ENCODE results near the gene MCF2L.
A peak's percentile ranks its signal among the peaks of the same experiment; 100 is the strongest.

MCF2L gene

DNA sequence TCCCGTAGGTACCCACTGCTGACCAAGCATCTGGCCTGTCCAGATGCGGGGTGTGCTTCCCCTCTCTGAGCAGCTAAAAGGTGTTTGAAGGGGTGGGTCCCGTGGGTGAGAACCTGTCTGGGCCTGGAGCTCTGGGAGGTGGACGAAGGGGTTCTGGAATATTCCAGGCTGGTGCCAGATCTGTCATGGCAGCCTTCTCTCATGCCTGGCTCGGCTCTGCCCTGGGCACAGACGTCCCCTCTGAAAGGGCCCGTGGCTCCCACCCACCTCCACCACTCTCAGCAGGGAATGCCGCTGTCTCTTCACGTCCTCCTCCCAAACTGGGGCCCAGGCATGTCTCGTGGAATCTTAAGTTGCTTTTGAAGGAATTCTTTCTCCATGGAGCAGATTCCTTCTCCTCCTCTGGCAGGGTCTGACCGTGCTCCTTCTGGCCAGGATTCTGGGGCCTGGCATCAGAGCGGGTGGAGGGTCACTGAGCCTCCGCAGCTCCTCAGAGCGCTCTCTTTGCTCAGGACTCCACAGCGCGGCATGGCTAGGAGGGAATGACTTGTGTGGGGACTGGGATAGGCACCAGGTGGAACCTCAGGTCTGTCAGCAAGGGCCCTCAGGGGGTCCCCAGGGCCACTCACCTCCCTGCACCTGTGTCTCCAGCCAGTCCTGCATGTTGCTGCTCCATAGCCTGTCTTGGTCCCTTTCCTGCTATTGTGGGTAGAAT, 5.9 kb upstream of the MCF2L start:
- DNase-seq (ENCODE audit: low read depth): no peak

DNA sequence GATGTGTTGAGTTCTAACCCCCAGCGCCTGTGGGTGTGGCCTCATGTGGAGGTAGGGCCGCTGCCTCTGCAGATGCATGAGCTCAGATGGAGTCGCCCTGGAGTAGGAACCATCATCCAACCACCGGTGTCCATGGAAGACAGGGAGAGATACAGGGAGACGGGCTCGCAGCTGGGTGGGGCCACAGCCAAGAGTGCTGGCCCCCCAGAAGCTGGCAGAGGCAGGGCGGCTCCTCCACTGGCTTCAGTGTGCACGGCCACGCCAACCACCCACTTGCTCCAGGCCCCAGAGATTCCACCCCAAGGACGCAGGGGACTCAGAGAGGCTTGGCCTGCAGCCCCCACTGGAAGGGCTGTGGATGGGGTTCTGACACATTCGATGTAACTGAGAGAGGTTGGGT, 5.4 kb upstream of the MCF2L start:
- no peak for DNase-seq (ENCODE audit: low read depth)

GRCh38 chr13:112964971-112965492, 4.0 kb upstream of the MCF2L start:
- DNase-seq (ENCODE audit: low read depth): no peak

DNA sequence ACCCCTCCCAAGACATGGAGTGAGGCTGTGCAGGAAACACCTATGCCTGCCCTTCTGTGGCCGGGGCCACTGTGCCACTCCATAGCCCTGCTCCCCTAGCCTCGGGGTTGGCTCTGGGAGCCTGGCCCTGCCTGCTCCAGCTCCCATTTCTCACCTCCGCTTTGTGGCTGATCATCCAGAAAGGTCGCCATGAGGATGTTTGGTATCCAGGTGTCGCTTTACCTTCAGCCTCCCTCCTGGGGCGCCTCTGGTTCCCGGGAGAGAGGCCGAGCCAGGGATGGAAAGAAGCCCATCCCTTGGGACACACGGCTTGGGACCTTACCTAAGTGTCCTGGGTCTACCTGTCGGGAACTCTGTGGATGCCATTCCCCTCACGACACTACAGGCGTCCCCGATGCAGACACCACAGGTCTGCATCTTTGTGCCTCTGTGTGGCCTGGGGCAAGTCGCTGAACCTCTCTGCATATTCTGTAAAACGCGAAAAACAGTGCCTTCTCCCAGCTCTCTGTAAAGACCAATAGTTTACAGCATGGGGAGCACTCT, 3.4 kb upstream of the MCF2L start:
- DNase-seq (ENCODE audit: low read depth): no peak

- no peak for DNase-seq (ENCODE audit: low read depth)
Measured at GRCh38 chr13:112966776-112967175, 2.2 kb upstream of the MCF2L start.

- DNase-seq (ENCODE audit: low read depth): no peak
Measured at GRCh38 chr13:112967686-112968379, 1.2 kb upstream of the MCF2L start.

GRCh38 chr13:112968380-112968909, 569 bp upstream of the MCF2L start:
- peak; percentile 16 for DNase-seq (ENCODE audit: low read depth)

DNA sequence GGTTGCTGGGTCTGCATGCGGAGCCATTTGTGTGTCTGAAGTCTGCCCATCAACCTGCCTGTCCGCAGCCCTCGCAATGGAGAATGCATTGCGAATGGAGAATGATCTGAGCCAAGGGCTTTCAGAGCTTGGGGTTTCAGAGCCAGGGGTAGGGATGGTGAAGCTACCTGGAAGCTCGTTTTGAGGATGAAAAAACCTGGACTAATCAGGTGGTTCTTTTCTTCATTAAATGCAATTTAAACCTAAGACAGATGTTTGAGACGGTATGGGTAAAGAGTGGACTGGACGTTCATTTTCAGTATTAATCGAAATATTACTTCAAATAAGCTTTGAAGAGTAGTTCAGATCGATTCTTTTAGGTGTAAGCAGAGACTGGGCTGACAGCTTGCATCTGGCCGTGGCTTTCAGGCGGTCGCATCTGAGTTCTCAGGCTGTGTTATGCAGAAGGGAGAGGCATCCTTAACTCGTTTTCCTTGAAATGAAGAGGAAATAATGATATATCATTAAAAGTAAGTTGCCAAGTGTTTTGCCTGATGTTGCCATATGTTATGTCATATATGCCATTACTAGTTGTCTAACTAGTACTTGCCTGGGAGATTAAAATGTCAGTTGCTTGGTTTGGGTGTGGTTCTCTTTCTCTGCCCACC, 801 bp downstream of the MCF2L start:
- no peak for DNase-seq (ENCODE audit: low read depth)

GRCh38 chr13:112970552-112971287, 1.7 kb downstream of the MCF2L start:
- no peak for DNase-seq (ENCODE audit: low read depth)

DNA sequence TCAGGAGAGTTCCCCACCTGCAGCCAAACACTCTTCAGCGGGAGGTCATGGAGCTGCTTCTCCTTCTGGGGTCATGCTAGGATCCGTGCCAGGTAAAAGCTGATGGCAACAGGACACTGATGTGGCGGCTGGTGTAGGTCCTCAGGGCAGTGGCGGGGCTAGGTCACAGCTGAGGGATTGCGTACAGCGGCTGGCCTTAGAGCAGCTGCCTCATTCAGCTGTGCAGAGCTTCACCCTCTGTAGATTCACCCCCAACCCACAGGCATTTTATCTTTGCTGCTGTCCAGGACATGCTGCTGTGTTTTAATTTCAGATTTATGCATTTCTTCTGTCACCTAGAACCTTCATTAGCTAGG, 2.3 kb downstream of the MCF2L start:
- DNase-seq (ENCODE audit: low read depth): no peak

- DNase-seq (ENCODE audit: low read depth): no peak
Measured at GRCh38 chr13:112972258-112972657, 3.2 kb downstream of the MCF2L start.

DNA sequence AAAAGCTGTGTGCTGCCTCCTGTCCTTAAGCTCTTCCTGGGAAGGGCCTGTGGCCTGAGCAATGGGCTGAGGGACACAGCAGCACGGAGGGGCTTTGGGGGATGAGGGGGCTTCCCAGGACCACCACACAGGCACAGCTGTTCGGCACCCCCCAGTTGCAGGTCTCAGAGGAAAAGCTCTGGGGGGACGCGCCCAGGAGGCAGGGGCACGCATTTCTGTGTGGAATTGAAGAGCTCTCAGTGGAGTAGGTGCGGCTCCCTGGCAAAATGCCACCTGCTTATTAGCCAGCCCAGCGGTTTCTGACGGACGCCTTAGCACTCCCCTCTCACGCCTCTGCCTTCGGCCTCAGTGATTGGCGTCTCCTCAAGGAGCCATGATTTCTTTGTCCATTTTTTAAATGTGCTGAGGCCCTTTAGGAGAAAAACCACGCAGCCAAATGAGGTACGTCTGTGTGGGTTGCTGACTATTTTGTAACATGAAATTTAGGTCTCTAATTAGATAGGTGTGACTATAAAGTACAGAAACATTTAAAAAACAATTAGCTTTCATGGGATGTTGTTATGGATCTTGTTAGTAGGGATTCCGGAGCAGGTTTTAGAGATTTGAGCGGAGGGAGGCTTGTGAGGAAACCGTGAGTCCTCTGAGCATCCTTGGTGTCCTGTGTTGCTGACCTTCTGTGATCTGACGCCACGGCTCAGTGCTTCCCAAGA, 4.0 kb downstream of the MCF2L start:
- DNase-seq (ENCODE audit: low read depth): no peak

GRCh38 chr13:112973577-112973951, 4.5 kb downstream of the MCF2L start:
- DNase-seq (ENCODE audit: low read depth): no peak

DNA sequence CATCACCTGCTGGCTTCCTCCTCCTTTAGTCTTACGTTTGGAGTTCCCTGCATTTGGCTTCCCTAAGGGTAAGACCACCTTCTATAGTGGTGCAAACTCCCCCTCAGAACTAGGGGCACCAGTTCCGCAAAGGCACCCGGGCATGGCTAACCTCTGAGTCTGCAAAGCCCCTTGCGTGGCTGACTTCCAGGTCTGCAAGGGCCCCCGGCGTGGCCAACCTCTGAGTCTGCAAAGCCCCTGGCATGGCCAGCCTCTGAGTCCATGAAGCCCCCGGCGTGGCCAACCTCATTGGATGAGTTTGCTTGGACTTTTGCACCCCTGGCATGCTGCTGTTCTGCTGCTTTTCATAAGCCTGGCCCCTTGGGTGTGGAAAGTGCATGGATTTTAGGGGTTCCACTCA, 5.1 kb downstream of the MCF2L start:
- DNase-seq (ENCODE audit: low read depth): no peak

DNA sequence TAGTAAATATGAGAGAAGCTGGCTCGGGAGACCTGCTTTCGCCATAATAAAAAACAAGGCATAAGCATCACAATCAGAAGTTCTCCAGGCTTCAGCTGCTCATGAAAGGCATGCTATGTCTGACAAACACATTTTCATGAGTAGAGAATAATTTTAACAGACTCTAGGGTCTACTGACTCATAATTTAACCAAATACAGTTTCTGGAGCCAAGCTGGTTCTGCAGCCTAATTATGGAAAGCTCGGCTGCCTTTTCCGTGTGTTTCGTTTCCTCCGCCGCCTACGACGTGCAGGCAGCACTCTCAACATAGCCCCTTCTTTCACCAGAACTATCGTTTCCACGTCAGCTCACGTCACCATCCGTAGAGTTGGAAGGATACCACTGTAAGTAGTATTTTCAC, 5.7 kb downstream of the MCF2L start:
- no peak for DNase-seq (ENCODE audit: low read depth)

GRCh38 chr13:112975401-112975939, 6.5 kb downstream of the MCF2L start:
- no peak for DNase-seq (ENCODE audit: low read depth)

- DNase-seq (ENCODE audit: low read depth): no peak
Measured at GRCh38 chr13:112976526-112976925, 7.5 kb downstream of the MCF2L start.

- DNase-seq (ENCODE audit: low read depth): no peak
Measured at GRCh38 chr13:112977091-112977490, 8.1 kb downstream of the MCF2L start.

GRCh38 chr13:112977525-112977924, 8.5 kb downstream of the MCF2L start:
- no peak for DNase-seq (ENCODE audit: low read depth)

DNA sequence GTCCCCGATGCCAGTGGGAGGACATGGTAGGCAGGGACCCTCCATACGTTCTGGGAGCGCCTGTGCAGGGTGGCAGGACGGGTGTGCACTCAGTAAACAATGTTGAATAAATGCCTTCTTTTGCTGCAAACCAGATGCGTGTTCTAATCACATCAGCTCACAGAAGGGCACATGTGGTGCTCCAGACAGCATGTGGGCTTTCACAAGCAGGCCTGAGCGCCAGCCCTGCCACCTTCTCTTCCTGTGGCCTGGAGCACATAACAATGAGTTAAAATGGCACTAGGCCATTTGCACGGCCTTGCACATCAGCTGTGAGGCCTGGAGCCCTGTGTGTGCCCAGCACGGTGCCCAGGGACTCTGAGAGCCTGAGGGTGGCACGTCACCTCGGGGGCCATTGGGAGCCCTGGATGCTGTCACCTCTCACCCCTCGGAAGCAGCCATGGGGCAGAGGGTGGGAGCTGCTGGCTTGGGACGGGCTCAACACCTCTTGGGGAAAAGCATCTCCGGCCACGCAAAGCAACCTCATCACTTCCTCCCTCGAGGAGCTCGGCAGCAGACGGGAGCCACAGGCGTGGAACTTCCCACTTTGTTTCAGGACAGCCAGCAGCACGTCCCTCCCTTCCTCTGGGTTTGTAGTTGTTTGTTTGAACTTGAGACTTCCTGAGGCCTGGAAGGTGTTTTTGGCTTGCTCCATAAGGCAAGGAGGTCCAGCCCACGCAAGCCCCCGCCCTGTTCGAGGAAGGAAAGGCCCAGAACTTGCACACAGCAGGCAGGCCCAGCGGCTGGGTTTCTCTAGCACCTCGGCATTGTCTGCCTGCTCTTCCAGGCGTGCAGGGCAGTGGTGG, 9.8 kb downstream of the MCF2L start:
- DNase-seq (ENCODE audit: low read depth): no peak
